AG20443 (cell line): ENCODE measurements around the gene LRP1.
A peak's percentile ranks its signal among the peaks of the same experiment; 100 is the strongest.

Experiments used
- DNase-seq: peaks from one replicate; pipeline ENCODE4 v3.0.0; 2012; ENCODE audit warnings: low spot score, mixed read lengths

Gene LRP1

GRCh38 chr12:57173683-57174082, 45.4 kb downstream of the LRP1 start:
- DNase-seq, result no peak

GRCh38 chr12:57175428-57176138, 47.3 kb downstream of the LRP1 start:
- DNase-seq, result peak; percentile 87

DNA sequence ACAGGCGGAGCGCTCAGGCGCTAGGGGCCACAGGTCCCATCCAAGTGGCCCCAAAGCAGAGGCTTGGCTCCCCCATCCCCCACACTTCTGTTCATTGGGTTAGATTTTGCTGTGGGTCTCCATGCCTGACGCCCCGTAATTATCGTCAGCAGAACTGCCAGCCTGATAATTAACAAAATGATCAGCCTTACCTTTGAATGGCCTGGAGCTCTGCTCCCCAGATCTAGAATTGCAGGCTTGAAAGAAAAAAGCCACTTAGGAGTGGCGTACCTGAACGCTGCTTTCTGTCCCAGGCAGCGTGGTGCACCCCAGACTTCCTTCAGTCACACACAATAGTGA, 47.8 kb downstream of the LRP1 start:
- no peak for DNase-seq

DNA sequence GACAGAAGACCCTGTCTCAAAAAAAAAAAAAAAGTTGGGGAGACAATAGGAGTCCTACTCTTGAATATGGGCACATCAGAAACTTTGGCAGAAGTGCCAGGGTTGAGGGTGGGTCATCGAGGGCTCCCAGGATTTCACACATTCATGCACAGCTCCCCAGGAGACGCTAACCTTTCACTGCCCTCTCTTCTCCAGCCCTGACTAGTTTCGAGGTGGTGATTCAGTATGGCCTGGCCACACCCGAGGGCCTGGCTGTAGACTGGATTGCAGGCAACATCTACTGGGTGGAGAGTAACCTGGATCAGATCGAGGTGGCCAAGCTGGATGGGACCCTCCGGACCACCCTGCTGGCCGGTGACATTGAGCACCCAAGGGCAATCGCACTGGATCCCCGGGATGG, 48.6 kb downstream of the LRP1 start:
- no peak for DNase-seq

DNA sequence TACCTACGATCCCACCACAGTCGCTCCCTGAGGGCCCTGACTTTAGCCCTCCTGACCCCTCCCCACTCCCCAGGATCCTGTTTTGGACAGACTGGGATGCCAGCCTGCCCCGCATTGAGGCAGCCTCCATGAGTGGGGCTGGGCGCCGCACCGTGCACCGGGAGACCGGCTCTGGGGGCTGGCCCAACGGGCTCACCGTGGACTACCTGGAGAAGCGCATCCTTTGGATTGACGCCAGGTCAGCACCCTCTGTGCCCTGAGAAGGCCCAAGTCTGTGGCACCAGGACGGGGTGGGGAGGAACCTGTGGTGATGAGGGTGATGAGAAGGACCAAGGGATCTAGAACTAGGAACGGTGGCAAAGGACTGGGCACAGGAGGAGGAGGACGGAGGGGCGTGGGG, 49.1 kb downstream of the LRP1 start:
- no peak for DNase-seq

- DNase-seq, result no peak
These were observed 49.9 kb downstream of the LRP1 start for GRCh38 chr12:57178213-57178612.

DNA sequence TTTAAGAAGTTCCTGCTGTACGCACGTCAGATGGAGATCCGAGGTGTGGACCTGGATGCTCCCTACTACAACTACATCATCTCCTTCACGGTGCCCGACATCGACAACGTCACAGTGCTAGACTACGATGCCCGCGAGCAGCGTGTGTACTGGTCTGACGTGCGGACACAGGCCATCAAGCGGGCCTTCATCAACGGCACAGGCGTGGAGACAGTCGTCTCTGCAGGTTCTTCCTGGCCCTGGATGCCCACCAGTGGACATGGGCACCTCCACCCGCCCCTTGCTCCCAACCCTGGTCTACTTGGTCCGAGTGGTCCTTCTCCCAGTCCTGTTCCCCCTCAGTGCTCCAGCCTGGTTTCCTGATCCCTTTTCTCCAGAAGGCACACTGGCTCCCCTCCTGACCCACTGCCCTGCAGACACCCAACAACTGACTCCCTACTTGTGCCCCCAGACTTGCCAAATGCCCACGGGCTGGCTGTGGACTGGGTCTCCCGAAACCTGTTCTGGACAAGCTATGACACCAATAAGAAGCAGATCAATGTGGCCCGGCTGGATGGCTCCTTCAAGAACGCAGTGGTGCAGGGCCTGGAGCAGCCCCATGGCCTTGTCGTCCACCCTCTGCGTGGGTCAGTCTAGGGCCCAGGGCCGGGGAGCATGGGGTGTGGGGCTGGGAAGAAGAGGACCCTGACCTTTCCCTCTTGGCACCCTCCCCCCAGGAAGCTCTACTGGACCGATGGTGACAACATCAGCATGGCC, 51.2 kb downstream of the LRP1 start:
- no peak for DNase-seq

DNA sequence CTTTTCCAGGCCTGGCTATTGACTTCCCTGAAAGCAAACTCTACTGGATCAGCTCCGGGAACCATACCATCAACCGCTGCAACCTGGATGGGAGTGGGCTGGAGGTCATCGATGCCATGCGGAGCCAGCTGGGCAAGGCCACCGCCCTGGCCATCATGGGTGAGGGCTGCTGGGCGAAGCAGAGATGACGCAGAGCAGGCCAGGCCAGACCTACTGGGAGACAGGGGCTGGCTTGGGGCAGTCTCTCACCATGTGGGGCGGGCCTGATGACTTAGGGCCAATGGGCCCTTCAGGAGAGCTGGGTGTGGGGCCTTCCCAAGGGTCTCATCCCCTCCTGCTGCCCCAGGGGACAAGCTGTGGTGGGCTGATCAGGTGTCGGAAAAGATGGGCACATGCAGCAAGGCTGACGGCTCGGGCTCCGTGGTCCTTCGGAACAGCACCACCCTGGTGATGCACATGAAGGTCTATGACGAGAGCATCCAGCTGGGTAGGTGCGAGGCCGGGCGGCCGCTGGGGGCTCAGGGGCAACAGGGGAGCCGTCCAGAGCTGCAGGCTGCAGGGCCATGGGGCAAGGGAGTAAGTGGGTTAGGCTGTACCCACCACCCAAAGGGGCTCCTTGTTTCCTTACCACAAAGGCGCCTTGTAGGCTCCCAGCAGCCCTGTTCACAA, 52.2 kb downstream of the LRP1 start:
- DNase-seq, result no peak

DNA sequence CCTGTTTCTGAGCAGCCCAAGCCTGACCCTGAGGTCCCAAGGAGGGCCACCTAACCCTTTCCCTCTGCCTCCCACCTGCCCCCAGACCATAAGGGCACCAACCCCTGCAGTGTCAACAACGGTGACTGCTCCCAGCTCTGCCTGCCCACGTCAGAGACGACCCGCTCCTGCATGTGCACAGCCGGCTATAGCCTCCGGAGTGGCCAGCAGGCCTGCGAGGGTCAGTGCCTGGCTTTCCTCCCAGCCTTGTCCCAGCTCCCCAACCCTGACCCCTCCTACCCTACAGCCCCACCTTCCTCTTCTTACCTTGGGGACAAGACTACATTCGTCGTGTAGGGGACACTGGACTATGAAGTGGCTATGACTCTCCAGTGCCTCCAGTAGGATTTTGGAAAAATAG, 52.8 kb downstream of the LRP1 start:
- DNase-seq, result no peak

DNA sequence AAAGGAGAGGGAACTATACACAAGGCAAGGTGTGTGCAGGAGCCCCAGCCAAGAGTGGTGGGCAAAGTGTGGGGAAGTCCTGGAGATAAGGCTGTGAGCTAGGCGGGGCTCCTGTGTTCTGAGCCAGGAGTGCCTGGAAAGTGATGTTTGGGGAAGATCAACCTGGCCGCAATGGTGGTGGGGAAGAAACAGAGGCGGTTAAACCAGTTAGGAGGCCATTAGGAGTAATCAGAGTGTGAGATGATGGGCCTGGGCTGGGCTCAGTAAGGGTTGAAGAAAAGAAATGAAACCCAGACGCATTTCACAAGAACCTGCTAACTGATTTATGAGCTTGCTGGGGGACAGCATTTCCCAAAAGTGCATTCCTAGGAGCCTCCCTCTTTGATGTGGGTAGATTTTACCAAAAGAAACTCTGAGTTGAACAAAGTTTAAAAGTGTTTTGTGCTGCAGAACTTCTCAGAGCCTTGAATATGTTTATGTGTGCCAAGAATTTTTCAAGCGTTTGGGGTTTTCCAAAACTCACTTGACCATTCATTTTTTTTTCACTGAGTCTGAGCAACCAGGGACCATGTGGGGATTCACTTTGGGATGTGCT, 53.4 kb downstream of the LRP1 start:
- DNase-seq, result peak; percentile 41

GRCh38 chr12:57182918-57183575, 54.8 kb downstream of the LRP1 start:
- DNase-seq, result peak; percentile 91

DNA sequence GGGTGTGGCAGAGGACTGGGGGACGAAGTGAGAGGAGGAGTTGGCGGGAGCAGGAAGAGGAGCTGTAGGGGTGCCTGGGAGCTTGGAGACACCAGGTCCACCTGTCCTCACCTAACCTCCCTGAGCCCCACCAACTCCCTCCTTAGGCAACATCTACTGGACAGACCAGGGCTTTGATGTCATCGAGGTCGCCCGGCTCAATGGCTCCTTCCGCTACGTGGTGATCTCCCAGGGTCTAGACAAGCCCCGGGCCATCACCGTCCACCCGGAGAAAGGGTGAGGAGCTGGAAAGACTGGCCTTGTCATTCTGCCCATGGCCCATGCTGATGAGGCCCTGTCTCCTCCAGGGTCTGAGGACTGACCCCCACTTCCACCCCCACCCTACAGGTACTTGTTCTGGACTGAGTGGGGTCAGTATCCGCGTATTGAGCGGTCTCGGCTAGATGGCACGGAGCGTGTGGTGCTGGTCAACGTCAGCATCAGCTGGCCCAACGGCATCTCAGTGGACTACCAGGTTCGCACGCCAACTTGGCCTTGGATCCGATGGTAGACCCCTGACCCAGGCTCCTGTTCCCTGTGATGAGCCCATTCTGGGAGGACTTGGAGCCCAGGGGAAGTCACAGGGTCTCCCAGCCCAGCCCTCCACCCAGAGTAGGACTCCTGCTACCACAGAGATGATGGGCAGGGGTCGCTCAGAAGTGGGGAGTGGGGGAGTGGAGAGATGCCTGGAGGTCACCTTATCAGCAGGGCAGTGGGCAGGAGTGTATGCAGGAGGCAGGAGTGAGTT, 55.8 kb downstream of the LRP1 start:
- no peak for DNase-seq

GRCh38 chr12:57185403-57185802, 57.1 kb downstream of the LRP1 start:
- DNase-seq, result no peak

- DNase-seq, result no peak
These were observed 57.7 kb downstream of the LRP1 start for GRCh38 chr12:57185906-57186508.

GRCh38 chr12:57187222-57188089, 59.2 kb downstream of the LRP1 start:
- DNase-seq, result no peak

DNA sequence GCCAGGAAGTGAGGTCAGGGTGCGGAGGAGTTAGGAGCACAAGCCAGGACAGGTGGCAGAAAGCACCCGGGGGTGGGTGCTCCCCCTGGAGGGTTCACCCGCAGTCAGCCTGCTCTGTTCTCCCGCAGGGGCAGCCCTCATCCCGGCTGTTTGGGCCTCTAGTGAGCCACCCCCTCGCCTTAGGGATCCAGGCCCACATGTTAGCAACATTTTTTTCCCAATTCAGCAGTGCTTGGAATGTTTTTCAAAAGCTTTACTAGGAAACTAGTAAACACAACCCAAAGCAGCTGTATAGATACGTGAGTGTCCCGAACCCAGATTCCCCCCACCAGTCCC, 59.8 kb downstream of the LRP1 start:
- no peak for DNase-seq

DNA sequence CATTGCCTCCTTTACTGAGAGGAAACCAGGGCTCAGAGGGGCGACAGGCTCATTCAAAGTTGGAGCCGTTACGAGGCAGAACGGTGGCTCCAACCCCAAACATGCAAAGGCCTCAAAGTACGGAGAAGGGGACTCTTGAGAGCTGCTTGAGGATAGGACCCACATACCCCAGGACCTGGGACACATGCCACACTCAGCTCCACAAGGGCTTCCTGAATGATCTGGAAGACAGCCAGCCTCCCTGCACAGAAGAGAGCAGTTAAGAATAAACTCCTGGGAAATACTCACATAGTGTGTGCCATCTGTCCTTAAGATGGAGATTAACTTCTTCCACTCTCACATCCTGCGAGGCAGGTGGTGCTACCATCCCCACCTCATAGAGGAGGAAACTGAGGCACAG, 61.8 kb downstream of the LRP1 start:
- no peak for DNase-seq

- DNase-seq, result no peak
These were observed 62.5 kb downstream of the LRP1 start for GRCh38 chr12:57190821-57191220.

GRCh38 chr12:57191410-57191809, 63.1 kb downstream of the LRP1 start:
- DNase-seq, result no peak

DNA sequence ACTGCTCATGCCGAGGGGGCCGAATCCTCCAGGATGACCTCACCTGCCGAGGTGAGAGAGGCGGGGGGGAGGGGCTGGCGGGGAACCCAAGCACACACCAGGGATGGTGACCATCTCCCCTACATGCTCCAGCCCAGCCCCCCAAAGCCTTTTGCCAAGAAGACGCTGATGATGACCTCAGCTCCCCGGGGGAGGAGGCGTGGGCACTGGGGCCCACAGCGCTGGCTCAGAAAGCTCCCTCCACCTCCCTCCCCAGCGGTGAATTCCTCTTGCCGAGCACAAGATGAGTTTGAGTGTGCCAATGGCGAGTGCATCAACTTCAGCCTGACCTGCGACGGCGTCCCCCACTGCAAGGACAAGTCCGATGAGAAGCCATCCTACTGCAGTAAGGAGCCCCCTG, 64.6 kb downstream of the LRP1 start:
- no peak for DNase-seq
